ENCODE measurements around the gene ZNF165.
"Not testable (repeated sequence)": the region's sequence is repeated elsewhere in the genome, so short reads cannot be mapped to it uniquely, and the experiment has no call there.

Gene ZNF165

GRCh38 chr6:28104392-28105244 lies 24.2 kb downstream of the ZNF165 start:
- CTCF ChIA-PET: interaction anchor here (0.8 to 1.3 kb wide), 4 partner anchors 8 to 251 kb away, joined by 3 to 8 read pairs (median 4); no protein-coding TSS in a partner anchor
- DNase-seq: peak; percentile 89
- Mint-ChIP-seq H3K27me3 (peaks cover 26% of the 10 kb centered on the region), H3K36me3 (peaks cover 1% of the 10 kb centered on the region), H3K9me3 (peaks cover 6% of the 10 kb centered on the region), H3K4me3 (peak overlapping the region; percentile 82), H3K27ac (peak overlapping the region; percentile 75), H3K4me1 (peaks cover 12% of the 10 kb centered on the region)

GRCh38 chr6:28105245-28105639 lies 24.9 kb downstream of the ZNF165 start:
- Mint-ChIP-seq H3K4me1 (peaks cover 12% of the 10 kb centered on the region), H3K36me3 (peaks cover 1% of the 10 kb centered on the region), H3K4me3 (peak overlapping the region; percentile 82), H3K27me3 (peaks cover 20% of the 10 kb centered on the region), H3K9me3 (peaks cover 6% of the 10 kb centered on the region), H3K27ac (peak overlapping the region; percentile 56)
- DNase-seq: no peak
- CTCF ChIA-PET: interaction anchor here (1.2 to 1.3 kb wide), 2 partner anchors 9 to 13 kb away, joined by 3 to 4 read pairs; no protein-coding TSS in a partner anchor

DNA sequence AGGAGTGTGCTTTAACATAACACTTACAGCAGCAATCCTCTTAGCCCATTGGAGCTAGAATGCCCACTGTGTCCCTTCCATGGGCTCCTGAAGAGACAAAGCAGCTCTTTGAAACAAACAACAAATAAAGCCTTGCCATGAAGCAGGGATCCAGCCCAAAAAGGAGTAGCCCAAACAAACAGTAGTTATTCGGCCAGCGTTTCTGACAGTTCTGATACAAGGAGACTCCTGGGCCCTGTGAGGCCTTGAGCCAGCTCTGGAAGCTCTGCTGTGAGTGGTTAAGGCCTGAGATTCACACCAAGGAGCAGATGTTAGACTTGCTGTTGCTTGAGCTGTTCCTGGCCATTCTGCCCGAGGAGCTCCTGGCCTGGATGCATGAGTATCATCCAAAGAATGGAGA lies 27.1 kb downstream of the ZNF165 start:
- Mint-ChIP-seq H3K27ac (no peak overlapping the region), H3K4me3 (no peak overlapping the region), H3K4me1 (peaks cover 12% of the 10 kb centered on the region), H3K36me3 (peaks cover 1% of the 10 kb centered on the region), H3K27me3 (peaks cover 7% of the 10 kb centered on the region), H3K9me3 (peaks cover 3% of the 10 kb centered on the region)
- DNase-seq: no peak
- CTCF ChIA-PET: no interaction called here

- no peak overlapping the region for H3K27ac Mint-ChIP-seq
- DNase-seq: no peak
- H3K9me3 Mint-ChIP-seq: no peaks in the 10 kb centered on the region
- H3K36me3 Mint-ChIP-seq: peaks cover 22% of the 10 kb centered on the region
- H3K4me3 Mint-ChIP-seq: no peak overlapping the region
- peaks cover 4% of the 10 kb centered on the region for H3K27me3 Mint-ChIP-seq
- CTCF ChIA-PET: no interaction called here
- H3K4me1 Mint-ChIP-seq: no peaks in the 10 kb centered on the region
These were observed 31.6 kb downstream of the ZNF165 start for GRCh38 chr6:28111964-28112363.

DNA sequence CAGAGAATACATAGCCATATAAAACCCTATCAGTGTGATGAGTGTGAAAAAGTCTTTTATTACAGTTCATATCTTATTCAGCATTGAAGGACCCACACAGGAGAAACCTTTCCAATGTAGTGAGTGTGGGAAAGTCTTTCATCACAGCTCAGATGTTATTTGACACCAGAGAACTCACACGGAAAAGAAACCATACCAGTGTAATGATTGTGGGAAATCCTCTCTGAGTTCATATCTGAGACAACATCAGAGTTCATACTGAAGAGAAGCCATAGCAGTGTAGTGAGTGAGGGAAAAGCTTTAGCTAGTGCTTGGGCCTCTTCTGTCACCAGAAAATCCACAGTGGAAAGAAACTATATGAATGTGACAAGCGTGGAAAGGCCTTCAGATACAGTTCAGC lies 35.4 kb downstream of the ZNF165 start:
- H3K4me3 Mint-ChIP-seq: no peak overlapping the region
- CTCF ChIA-PET: interaction anchor here (0.7 kb wide), 1 partner anchor 11 kb away, joined by 3 read pairs; no protein-coding TSS in a partner anchor
- H3K9me3 Mint-ChIP-seq: no peaks in the 10 kb centered on the region
- H3K36me3 Mint-ChIP-seq: peaks cover 39% of the 10 kb centered on the region
- no peak overlapping the region for H3K27ac Mint-ChIP-seq
- no peaks in the 10 kb centered on the region for H3K4me1 Mint-ChIP-seq
- no peak for DNase-seq
- H3K27me3 Mint-ChIP-seq: no peaks in the 10 kb centered on the region

- H3K4me1 Mint-ChIP-seq: peaks cover 5% of the 10 kb centered on the region
- DNase-seq: no peak
- H3K9me3 Mint-ChIP-seq: no peaks in the 10 kb centered on the region
- no peaks in the 10 kb centered on the region for H3K27me3 Mint-ChIP-seq
- no peak overlapping the region for H3K27ac Mint-ChIP-seq
- H3K4me3 Mint-ChIP-seq: no peak overlapping the region
- peaks cover 46% of the 10 kb centered on the region for H3K36me3 Mint-ChIP-seq
- CTCF ChIA-PET: interaction anchor here (0.7 to 1.0 kb wide), 2 partner anchors 97 to 463 kb away, joined by 3 read pairs; no protein-coding TSS in a partner anchor
These were observed 37.1 kb downstream of the ZNF165 start for GRCh38 chr6:28117386-28118050.

DNA sequence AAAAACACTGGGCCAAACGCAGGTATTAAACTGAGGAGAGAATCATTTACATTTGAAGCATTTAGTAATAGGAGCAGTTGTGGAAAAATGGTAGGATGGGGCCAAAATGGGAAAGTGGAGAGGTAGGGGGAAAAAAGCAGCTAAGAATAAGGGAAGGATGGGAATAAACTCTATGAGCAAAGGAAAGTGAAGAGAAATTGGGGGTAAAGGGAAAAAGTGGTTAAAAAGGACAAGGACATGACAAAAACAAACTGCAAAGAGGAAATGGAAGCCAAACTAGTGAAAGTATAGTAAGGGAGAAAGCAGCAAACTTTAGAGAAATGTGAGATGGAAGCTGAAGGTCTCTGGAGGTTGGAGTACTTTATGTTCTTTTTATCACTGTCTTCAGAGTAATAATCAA lies 37.8 kb downstream of the ZNF165 start:
- no peaks in the 10 kb centered on the region for H3K27me3 Mint-ChIP-seq
- H3K36me3 Mint-ChIP-seq: peaks cover 50% of the 10 kb centered on the region
- H3K9me3 Mint-ChIP-seq: no peaks in the 10 kb centered on the region
- H3K27ac Mint-ChIP-seq: no peak overlapping the region
- CTCF ChIA-PET: interaction anchor here (0.7 to 1.0 kb wide), 2 partner anchors 96 to 462 kb away, joined by 3 read pairs; no protein-coding TSS in a partner anchor
- no peak for DNase-seq
- H3K4me3 Mint-ChIP-seq: no peak overlapping the region
- H3K4me1 Mint-ChIP-seq: peaks cover 7% of the 10 kb centered on the region

- Mint-ChIP-seq H3K36me3 (peaks cover 46% of the 10 kb centered on the region), H3K27me3 (no peaks in the 10 kb centered on the region), H3K27ac (no peak overlapping the region), H3K4me3 (no peak overlapping the region), H3K4me1 (peaks cover 40% of the 10 kb centered on the region), H3K9me3 (no peaks in the 10 kb centered on the region)
- DNase-seq: no peak
- CTCF ChIA-PET: no interaction called here
These were observed 41.5 kb downstream of the ZNF165 start for GRCh38 chr6:28121876-28122275.

DNA sequence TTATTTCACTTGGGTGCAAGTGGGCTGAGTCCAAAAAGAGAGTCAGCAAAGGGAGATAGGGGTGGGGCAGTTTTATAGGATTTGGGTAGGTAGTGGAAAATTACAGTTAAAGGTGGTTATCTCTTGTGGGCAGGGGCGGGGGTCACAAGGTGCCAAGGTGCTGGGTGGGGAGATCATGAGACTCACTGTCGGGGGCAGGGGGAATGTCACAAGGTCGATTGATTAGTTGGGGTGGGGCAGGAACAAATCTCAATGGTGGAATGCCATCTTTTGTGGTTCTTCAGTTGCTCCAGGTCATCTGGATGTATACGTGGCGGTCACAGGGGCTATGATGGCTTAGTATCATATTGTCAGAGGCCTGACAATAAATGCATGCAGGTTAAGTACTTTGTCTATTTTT lies 41.9 kb downstream of the ZNF165 start:
- H3K27me3 Mint-ChIP-seq, H3K4me3 Mint-ChIP-seq, H3K9me3 Mint-ChIP-seq, DNase-seq, H3K27ac Mint-ChIP-seq, CTCF ChIA-PET: not testable (repeated sequence)
- Mint-ChIP-seq H3K36me3 (peaks cover 45% of the 10 kb centered on the region), H3K4me1 (peaks cover 44% of the 10 kb centered on the region)

DNA sequence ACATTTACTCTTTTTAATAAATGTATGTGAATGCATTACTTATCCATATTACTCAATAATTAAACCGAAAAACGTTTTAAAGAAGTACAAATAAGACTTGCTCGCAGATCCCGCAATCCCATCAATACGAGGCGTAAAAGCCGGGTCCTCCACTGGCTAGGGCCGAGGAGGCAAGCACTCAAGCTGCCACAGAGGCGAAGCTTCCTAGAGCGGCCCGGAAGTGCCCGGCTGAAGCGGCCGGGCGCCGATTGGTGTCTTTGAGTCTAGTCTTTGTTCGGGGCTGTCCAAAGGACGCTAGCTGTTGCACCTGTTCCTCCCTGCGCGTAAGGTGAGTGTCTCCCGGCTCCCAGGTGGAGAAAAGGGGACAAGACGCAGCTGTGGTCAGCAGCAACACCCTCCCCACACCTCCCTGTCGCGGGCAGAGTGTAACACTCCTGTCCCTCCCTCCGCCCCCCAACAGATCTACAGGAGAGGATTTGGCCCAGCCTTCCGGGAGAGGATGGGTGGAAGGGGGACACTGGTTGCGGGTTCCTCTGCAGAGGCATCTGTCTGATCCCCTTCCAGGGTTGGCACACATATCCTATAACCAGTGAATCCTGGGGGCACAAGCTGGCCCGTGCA lies 44.1 kb downstream of the ZNF165 start, which contains the start of gene ZSCAN16:
TSS of gene ZSCAN16 (plus strand) at position 260 of the 621 bp plus-strand sequence. CDS start 835 bp downstream, outside the sequence.
- no peaks in the 10 kb centered on the region for H3K27me3 Mint-ChIP-seq
- DNase-seq: peak; percentile 83
- H3K27ac Mint-ChIP-seq: peak within 1 kb of the TSS; percentile 89
- H3K4me3 Mint-ChIP-seq: peak within 1 kb of the TSS; percentile 90
- CTCF ChIA-PET: interaction anchor here (1.6 to 1.9 kb wide), 3 partner anchors 12 to 231 kb away, joined by 3 to 8 read pairs (median 5); partner anchors contain the start of gene ZKSCAN8
- peaks cover 53% of the 10 kb centered on the region for H3K36me3 Mint-ChIP-seq
- H3K9me3 Mint-ChIP-seq: no peaks in the 10 kb centered on the region
- peaks cover 54% of the 10 kb centered on the region for H3K4me1 Mint-ChIP-seq

DNA sequence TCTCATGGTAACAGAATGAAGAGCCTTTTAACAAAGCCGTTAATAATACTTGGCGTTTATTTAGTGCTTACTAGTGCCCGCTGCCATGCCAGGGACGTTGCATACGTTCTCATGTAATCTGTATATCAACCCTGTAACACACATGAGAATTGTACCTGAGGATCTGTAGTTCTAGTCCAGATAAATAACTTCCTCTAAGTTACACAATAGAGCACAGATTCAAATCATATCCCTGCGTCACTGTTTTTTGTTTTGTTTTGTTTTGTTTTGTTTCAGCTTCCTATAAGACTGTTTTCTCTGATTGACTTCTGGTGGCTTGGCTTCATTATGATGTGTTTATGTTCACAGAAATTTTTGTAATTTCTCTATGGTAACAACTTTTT lies 44.6 kb downstream of the ZNF165 start:
- Mint-ChIP-seq H3K27me3 (no peaks in the 10 kb centered on the region), H3K4me3 (peak overlapping the region; percentile 90), H3K9me3 (no peaks in the 10 kb centered on the region), H3K27ac (peak overlapping the region; percentile 89), H3K4me1 (peaks cover 54% of the 10 kb centered on the region), H3K36me3 (peaks cover 54% of the 10 kb centered on the region)
- CTCF ChIA-PET: interaction anchor here (1.6 to 1.9 kb wide), 3 partner anchors 11 to 230 kb away, joined by 3 to 8 read pairs (median 5); partner anchors contain the start of gene ZKSCAN8
- DNase-seq: no peak

GRCh38 chr6:28125401-28125800 lies 45.0 kb downstream of the ZNF165 start:
- CTCF ChIA-PET: interaction anchor here (1.6 to 1.9 kb wide), 3 partner anchors 11 to 230 kb away, joined by 3 to 8 read pairs (median 5); partner anchors contain the start of gene ZKSCAN8
- H3K27ac Mint-ChIP-seq: peak overlapping the region; percentile 89
- no peaks in the 10 kb centered on the region for H3K27me3 Mint-ChIP-seq
- no peaks in the 10 kb centered on the region for H3K9me3 Mint-ChIP-seq
- peaks cover 54% of the 10 kb centered on the region for H3K4me1 Mint-ChIP-seq
- DNase-seq: no peak
- peak overlapping the region; percentile 90 for H3K4me3 Mint-ChIP-seq
- H3K36me3 Mint-ChIP-seq: peaks cover 53% of the 10 kb centered on the region

DNA sequence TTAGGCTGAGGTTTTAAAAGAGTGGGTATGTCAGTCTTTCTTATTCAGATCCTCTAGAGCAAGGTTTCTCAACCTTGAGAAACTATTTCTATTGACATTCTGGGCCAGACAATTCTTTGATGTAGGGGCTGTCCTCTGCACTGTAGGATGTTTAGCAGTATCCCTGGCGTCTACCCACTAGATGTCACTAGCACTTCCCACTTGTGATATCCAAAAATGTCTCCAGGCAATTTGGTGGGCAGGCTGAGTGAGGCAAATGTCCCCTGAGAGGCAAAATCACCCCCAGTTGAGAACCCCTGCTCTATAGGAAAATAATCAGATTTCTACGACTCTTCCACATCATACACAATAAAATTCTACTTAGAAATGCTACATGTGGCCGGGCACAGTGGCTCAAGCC lies 53.6 kb downstream of the ZNF165 start:
- H3K9me3 Mint-ChIP-seq: no peaks in the 10 kb centered on the region
- DNase-seq: peak; percentile 41
- H3K27me3 Mint-ChIP-seq: no peaks in the 10 kb centered on the region
- CTCF ChIA-PET: interaction anchor here (0.6 to 1.6 kb wide), 3 partner anchors 222 to 249 kb away, joined by 3 to 6 read pairs (median 5); no protein-coding TSS in a partner anchor
- H3K4me3 Mint-ChIP-seq: peak overlapping the region; percentile 15
- H3K27ac Mint-ChIP-seq: no peak overlapping the region
- H3K4me1 Mint-ChIP-seq: peaks cover 55% of the 10 kb centered on the region
- H3K36me3 Mint-ChIP-seq: peaks cover 31% of the 10 kb centered on the region

GRCh38 chr6:28134716-28135115 lies 54.3 kb downstream of the ZNF165 start:
- H3K27me3 Mint-ChIP-seq: no peaks in the 10 kb centered on the region
- H3K4me3 Mint-ChIP-seq: no peak overlapping the region
- H3K36me3 Mint-ChIP-seq: peaks cover 24% of the 10 kb centered on the region
- DNase-seq: no peak
- peaks cover 55% of the 10 kb centered on the region for H3K4me1 Mint-ChIP-seq
- H3K9me3 Mint-ChIP-seq: no peaks in the 10 kb centered on the region
- H3K27ac Mint-ChIP-seq: no peak overlapping the region
- CTCF ChIA-PET: no interaction called here
